NCI-H146 treated with DMSO at 0.1 percent for 48 hours (cell line): Measurements from ENCODE around the gene ARHGEF2.
"Not testable (repeated sequence)": the region's sequence is repeated elsewhere in the genome, so short reads cannot be mapped to it uniquely, and the experiment has no call there.

Source experiments
- DNase-seq: peaks from one replicate; lab custom pipeline; 2025; ENCODE audit not compliant: unreplicated experiment; lab: John Stamatoyannopoulos, UW

ARHGEF2 gene

GRCh38 chr1:155944444-155944799, 33.9 kb downstream of the ARHGEF2 start:
- no peak for DNase-seq

- DNase-seq = no peak
Measured at GRCh38 chr1:155942578-155943141, 35.7 kb downstream of the ARHGEF2 start.

DNA sequence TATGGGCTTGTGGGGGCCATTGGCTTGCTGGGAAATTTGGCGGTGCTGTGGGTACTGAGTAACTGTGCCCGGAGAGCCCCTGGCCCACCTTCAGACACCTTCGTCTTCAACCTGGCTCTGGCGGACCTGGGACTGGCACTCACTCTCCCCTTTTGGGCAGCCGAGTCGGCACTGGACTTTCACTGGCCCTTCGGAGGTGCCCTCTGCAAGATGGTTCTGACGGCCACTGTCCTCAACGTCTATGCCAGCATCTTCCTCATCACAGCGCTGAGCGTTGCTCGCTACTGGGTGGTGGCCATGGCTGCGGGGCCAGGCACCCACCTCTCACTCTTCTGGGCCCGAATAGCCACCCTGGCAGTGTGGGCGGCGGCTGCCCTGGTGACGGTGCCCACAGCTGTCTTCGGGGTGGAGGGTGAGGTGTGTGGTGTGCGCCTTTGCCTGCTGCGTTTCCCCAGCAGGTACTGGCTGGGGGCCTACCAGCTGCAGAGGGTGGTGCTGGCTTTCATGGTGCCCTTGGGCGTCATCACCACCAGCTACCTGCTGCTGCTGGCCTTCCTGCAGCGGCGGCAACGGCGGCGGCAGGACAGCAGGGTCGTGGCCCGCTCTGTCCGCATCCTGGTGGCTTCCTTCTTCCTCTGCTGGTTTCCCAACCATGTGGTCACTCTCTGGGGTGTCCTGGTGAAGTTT, 36.4 kb downstream of the ARHGEF2 start:
- no peak for DNase-seq

DNA sequence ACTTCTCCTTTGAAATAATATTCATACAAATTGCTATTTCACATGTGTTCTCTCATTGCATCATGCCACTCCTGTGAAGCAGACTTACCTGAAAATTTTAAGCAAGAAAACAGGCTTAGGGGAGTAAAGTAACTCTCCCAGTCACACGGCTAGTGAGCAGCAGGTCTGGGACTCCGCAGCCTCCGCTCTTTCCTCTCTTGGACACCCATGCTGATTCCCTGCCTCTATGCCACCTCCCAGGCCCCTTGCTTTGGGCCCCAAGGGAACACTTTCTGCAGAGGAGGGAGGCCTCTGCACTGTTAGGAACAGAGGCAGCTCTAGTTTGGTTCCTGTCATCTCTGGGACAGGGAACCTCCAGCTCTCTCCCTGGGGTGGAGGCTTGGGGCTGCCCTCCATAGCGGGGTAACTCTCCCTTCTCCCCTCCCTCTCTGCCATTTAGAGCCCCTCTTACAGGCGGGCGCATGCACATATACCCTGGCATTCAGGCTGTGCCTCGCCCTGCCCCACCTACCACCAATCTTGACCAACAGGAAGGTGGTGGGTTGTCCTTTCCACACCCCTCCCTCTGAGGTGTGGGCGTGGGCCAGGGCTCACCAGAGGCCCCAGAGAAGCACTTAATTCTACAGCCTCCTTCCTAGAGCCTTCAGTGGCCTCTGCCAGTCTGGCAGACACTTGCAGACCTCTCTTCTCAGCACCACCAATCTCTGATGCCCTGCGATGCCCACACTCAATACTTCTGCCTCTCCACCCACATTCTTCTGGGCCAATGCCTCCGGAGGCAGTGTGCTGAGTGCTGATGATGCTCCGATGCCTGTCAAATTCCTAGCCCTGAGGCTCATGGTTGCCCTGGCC, 37.1 kb downstream of the ARHGEF2 start, which contains the start of gene RXFP4:
TSS of gene RXFP4 (plus strand) at position 646 of the 852 bp plus-strand sequence. CDS start at position 718, 72 bp downstream.
- no peak for DNase-seq

DNA sequence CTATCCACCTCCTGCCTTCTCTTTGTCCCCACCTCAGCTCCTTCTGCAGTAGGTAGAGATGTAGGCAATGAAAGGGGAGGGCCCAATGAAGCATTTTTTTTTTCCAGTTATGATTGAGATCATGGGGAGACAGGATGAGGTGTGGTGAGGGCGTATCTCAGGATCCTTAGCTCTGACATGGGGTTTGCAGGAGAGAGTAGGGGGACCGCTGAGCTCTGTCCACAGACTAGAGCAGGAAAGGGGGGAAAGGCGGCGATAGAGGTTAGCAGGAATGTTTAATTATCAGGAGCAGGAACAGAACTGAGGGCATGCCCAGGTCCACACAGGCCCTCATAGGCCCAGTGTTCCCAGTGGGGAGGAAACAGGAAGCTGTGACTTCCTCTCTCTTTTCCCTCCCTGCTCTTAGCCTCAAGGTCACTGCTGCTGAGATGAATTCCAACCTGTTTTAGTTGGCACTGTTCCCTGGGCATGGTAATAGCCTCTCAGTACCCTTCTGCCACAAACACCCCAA, 37.8 kb downstream of the ARHGEF2 start:
- no peak for DNase-seq

GRCh38 chr1:155938220-155938627, 40.1 kb downstream of the ARHGEF2 start:
- DNase-seq = peak; percentile 7

- peak; percentile 56 for DNase-seq
Measured at GRCh38 chr1:155934936-155935590, 43.3 kb downstream of the ARHGEF2 start.

GRCh38 chr1:155934097-155934935, 44.0 kb downstream of the ARHGEF2 start, which contains the start of gene KHDC4:
KHDC4 (minus strand) TSS chr1:155934413; CDS start chr1:155934373, 40 bp downstream.
- DNase-seq = peak; percentile 98

DNA sequence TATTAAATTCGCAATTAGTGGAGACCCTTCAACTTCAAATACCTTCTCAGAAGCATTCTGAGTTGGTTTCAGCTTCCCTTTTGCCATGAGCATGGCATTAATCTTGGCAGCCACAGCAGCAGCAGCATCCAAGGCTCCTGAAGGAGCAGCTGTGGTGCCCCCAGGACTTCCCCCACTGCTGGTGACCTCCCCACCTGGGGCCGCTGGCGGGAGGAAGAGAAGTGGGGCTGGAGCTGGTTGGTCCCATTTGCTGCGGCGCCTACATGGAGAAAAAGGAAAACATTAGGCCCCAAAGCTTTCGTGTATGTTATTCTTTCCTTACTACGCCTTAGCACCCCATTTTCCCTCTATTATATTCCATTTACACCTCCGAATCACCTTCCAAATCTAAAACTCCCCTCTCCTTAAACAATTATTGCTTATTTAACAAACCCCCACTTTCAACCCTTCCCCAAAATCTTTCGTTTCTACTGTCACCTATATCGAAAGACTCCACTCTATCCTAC, 44.7 kb downstream of the ARHGEF2 start:
- no peak for DNase-seq

- DNase-seq = no peak
Measured at GRCh38 chr1:155932487-155932886, 45.9 kb downstream of the ARHGEF2 start.

DNA sequence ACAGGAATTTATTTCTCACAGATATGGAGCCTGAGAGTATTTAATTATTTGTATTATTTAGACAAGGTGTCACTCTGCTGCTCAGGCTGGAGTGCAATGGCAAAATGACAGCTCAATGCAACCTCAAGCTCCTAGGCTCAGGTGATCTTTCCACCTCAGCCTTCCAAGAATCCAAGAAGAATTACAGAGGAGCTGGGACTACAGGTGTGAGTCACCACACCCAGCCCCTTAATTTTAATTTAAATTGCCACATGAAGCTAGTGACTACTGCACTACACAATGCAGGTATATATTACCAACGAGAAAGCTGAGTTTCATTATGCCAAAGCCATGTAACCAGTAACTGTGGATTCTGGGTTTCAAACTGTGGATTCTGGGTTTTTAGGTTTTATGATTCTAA, 46.3 kb downstream of the ARHGEF2 start:
- no peak for DNase-seq

DNA sequence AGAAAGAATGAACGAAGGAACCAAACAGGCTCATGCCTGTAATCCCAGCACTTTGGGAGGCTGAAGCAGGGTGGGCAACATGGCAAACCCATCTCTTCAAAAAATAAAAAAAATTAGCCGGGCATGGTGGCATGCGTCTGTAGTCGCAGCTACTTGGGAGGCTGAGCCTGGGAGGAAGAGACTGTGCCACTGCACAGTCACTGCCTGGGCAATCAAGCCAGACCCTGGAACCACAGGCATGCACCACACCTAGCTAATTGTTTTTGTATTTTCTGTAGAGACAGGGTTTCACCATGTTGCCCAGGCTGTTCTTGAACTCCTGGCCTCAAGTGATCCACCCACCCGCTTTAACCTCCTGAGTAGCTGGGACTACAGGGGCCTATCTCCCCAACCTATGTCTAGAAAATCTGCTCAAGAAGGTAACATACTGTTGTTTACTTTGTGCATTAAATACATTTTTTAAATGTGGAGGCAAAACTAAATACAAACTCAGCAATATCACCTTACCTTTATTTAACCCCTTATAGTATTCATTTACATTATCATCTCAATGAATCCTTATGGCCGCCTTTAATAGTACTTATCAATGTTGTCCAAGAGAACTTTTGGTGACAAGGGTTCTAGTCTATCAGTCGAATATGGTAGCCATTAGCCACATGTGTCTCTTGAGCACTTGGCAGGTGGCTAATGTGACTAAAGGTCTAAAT, 46.9 kb downstream of the ARHGEF2 start:
- no peak for DNase-seq

DNA sequence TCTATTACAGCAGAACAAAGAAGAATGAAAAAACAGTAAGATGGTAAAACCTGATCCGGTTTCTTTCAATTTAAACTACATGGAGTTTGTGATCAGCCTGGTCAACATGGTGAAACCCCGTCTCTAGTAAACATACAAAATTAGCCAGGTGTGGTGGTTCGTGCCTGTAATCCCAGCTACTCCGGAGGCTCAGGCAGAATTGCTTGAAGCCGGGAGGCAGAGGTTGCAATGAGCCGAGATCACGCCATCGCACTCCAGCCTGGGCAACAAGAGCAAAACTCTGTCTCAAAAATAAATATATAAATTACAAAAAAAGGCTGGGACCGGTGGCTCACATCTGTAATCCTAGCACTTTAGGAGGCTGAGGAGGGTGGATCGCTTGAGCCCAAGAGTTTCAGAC, 47.6 kb downstream of the ARHGEF2 start:
- not testable (repeated sequence) for DNase-seq

- no peak for DNase-seq
Measured at GRCh38 chr1:155929057-155929456, 49.3 kb downstream of the ARHGEF2 start.

DNA sequence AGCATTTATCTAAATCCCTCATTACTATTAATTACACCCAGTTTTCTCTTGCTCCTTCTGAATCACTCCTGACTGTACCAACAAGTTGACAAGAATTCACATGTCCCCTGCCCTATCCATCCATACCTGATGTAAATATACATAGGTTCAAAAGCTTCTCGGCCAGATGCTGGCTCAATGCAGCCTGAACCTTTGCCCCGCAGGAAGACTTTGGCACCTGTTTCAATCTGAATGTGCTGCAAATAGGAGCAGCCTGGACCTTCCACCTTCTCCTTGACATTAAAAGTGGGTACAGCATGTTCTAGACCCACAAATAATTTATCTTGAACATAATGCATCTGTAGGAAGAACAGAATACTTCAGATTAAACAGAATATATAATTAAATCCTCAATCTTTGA, 52.8 kb downstream of the ARHGEF2 start:
- DNase-seq = no peak

DNA sequence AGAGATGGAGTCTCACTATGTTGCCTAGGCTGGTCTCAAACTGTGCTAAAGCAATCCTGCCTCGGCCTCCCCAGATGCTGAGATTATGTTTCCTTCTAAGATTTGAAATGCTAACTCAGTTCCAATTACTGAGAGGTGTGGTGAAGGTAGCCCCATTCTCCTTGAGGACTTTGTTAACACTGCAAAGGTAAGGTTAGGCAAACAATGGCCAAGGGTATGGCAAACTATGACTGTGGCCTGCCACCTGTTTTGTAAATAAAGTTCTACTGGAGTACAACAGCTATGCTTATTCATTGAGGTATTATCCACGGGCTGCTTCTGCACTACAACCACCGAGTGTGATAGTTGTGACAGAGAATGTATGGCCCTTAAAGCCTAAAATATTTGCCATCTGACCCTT, 57.6 kb downstream of the ARHGEF2 start:
- no peak for DNase-seq

DNA sequence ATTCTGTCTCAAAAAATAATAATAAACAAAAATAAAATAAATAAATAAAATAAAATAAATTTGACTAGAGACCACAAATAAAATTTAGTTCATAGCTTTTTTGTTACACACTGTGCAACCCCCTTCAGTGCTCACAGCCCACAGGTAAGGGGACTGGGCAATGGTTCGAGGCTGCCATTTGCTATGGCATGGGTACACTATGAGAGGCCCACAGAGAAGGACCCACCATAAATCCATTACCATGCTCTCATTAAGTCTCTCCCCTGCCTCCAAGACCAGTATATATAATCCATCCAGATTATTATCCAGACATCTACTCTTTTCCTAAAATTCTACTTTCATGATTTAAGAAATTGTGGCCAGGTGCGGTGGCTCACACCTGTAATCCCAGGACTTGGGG, 58.5 kb downstream of the ARHGEF2 start:
- DNase-seq = no peak

GRCh38 chr1:155918660-155919059, 59.7 kb downstream of the ARHGEF2 start:
- DNase-seq = no peak

DNA sequence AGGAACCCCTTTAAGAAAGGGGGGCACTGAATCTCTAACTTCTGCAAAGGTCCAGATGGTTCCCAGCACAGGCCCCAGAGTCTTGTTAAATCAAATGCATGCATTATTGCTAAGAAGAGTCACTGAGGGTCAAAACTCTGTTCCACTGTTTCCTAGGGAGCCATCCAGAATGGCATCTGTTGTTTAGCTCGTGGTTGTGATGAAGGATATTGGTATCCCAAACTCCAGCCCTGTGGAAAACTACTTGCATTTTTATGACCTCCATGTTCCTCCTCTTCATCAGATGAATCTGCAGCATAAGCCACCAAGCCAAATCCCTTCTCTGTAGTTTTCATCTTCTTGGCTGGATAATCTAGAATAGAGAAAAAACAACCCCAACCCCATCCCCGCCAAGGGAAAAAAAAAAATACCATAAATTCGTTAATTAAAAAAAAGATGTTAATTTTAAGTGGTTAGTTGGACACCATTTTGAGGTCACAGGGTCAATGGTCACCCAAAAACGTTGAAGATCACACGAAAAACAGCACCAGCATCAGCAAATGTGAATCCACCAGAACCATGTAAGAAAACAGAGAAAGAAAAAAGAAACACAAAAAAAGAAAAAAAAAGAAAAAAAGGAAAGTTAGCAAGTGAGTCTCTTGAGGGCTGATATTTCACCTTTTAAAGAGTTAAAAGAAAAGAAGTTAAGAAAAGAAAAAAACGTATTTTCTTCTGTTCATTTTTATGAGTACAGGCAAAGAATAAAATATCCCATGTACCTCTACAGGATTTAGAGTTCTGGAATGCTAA, 64.2 kb downstream of the ARHGEF2 start:
- no peak for DNase-seq
